ENCODE measurements around the gene FAM184B.

- TF ChIP-seq POLR2A (IDR thresholded peaks at IDR 0.05; ENCODE audit: low read length) = no peak
- TF ChIP-seq CTCF (IDR thresholded peaks at IDR 0.05) = no peak
- TF ChIP-seq USF2 (IDR thresholded peaks at IDR 0.05) = no peak
- TF ChIP-seq MYC (IDR thresholded peaks at IDR 0.05; ENCODE audit: borderline replicate concordance, low read length) = no peak
These were observed 22.9 kb downstream of the FAM184B start for GRCh38 chr4:17758485-17758884.
